Activated CD4-positive, alpha-beta T cell treated with anti-CD3 and anti-CD28 coated beads for 1 hour (primary cell): Measurements from ENCODE around the gene GTF2H2C.
"Not testable (repeated sequence)": the region's sequence is repeated elsewhere in the genome, so short reads cannot be mapped to it uniquely, and the experiment has no call there.

Experiments
- DNase-seq: peaks from one replicate; pipeline ENCODE4 v3.0.0-alpha.2; 2020

Gene GTF2H2C

DNA sequence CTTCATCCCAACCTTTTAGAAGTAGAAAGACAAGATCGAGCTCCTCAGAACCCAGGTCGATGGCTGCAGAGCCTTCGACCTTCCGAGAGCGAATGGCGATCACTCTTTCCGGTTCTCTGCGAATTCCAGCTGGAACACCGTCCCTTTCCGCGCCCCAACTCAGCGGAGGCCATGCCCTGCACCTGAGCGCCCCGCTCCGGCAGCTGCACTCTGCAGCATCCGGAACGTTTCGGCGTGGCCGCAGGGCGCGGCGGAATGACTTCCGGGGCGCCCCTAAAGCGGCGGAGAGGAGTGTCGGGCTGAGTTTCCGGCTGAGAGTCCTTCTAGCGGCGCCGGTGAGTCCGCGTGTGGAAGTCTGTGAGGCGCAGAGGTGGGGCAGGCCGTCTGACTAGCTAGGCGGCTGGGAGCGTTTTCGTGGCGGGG lies at the start of gene GTF2H2C:
Gene GTF2H2C (plus strand): TSS at position 284 of the 423 bp plus-strand sequence. CDS start 4,942 bp downstream, outside the sequence.
- DNase-seq = peak; percentile 65

DNA sequence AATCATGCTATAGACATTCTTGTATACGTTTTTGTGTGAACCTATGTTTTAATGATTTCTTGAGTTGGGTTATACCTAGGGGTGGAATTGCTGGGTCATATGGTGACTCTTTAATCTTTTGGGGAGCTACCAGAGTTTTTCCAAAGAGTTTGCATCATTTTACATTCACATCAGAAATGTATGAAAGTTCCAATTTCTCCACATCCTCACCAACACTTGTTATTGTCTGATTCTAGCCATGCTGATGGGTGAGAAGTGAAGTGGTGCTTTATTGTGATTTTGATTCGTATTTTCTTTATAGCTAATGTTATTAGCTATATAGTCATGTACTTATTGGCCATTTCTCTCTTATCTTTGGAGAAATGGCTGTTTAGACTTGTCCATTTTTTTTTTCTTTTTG lies 49.3 kb upstream of the GTF2H2C start:
- no peak for DNase-seq

- no peak for DNase-seq
Observed at GRCh38 chr5:69512740-69513260, 47.2 kb upstream of the GTF2H2C start.

DNA sequence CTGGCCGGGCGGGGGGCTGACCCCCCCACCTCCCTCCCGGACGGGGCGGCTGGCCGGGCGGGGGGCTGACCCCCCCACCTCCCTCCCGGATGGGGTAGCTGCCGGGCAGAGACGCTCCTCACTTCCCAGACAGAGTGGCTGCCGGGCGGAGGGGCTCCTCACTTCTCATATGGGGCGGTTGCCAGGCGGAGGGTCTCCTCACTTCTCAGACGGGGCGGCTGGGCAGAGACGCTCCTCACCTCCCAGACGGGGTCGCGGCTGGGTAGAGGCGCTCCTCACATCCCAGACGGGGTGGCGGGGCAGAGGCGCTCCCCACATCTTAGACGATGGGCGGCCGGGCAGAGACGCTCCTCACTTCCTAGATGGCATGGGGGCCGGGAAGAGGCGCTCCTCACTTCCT lies 44.4 kb upstream of the GTF2H2C start:
- not testable (repeated sequence) for DNase-seq

GRCh38 chr5:69516769-69517168 lies 43.2 kb upstream of the GTF2H2C start:
- DNase-seq = no peak

GRCh38 chr5:69517763-69518212 lies 42.2 kb upstream of the GTF2H2C start:
- DNase-seq = no peak

DNA sequence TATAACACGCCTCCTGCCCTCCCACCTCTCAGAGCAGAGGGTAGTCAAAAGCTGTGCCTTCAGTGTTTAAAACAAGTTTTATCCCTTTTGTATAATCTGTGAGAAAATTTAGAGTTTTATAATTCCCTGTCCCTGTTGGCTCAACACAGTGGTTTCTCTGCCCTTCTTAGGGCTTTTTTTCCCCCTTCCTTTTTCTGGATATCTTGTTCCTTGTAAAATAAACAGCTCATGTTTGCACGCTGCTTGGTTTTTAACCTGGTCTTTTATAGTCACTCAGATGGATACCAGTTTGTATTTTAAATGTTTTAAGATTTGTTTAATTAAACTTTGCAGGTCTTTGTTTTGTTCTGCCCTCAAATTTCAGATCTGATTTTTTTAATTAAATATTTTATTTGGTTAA lies 40.7 kb upstream of the GTF2H2C start:
- no peak for DNase-seq

GRCh38 chr5:69522035-69522434 lies 38.0 kb upstream of the GTF2H2C start:
- no peak for DNase-seq

- DNase-seq = no peak
Observed at GRCh38 chr5:69525490-69525889, 34.5 kb upstream of the GTF2H2C start.

DNA sequence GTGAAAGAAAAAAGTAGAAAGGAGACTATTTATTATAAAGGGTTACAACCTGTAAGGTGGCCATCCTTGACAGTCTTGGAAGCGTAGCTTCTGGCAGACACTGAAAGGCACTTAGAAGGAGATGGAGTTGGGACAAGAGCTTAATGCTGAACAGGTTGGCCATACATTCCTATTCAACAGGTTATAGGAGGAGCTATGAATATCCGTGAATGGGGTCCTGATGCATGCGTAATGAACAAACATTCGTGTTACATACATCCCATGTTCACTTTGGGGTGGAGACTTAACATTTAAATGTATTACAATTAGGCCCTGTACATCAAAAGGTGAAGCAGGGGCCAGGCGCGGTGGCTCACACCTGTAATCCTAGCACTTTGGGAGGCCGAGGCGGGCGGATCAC lies 33.3 kb upstream of the GTF2H2C start:
- no peak for DNase-seq

- DNase-seq = no peak
Observed at GRCh38 chr5:69527128-69527770, 32.7 kb upstream of the GTF2H2C start.

DNA sequence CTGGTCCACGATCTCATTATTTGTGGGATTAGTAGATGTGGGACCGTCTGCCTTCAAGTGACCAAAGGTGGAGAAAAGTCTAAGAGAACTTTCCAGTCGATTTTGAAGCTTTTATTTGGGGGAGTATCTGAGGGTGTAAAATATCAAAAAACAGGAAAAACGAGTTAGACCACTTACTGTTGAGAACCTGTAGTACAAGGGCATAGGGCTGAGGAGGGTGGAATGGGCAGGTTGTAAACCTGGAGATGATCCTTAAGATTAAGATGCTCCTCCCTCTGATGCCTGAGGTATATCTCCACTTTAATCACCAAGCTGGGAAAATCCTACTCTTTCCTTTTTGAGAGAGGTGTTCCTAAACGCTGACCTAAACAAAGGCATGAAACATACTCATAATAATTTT lies 32.0 kb upstream of the GTF2H2C start:
- DNase-seq = no peak

DNA sequence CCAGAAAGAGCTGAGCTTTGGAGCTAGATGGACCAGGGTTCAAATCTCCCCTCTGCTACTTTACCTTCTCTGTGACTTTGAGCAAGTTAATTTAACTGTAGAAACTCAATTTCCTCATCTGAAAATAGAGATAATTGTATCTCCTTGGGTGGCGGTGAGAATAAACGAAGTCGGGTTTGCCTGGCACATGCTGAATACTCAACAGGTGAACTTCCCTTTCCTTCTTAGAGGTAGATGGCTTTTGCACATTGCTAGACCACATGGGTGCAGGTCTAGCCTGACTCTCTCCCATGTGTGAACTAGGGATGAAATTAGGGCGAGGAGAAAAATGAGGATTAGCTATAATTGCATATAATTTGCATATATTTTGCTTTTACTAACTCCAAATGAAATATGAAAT lies 31.4 kb upstream of the GTF2H2C start:
- no peak for DNase-seq

DNA sequence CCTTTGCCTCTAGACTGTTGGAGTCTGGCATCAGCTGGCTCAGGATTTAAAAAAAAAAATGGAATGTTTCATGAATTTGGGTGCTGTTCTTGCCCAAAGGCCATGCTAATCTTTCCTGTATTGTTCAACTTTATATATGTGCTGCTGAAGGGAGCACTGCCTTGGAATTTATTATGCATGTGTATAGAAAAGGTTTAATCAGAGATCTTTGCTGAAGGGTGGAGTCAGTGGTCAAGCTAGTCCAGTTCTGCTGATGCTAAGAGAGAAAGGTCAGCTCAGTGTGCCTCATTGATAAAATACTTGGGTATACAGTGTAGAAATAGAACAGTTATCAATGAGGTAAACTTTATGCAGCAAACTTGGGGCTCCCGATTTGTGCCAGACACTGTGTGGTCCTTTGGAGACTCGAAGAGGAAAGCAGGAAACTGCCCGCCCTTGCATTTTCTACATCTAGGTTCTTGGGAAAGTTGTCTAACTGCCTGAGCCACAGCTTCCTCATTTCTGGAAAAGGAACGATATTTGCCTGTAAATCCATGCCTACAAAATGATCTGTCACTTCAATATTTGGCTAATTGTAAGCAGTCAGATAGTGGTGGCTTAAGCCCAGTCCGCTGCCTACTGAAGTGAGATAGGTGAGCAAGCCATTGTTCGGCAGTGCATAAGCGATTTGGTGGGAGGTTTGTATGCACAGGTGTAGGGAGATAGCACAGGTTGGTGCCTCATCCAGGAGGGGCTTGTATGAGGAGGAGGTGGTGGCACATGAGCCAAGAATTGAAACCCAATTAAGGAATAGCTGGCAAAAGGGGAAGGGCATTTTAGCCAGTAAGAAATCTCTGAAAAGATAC lies 29.2 kb upstream of the GTF2H2C start:
- DNase-seq = no peak

DNA sequence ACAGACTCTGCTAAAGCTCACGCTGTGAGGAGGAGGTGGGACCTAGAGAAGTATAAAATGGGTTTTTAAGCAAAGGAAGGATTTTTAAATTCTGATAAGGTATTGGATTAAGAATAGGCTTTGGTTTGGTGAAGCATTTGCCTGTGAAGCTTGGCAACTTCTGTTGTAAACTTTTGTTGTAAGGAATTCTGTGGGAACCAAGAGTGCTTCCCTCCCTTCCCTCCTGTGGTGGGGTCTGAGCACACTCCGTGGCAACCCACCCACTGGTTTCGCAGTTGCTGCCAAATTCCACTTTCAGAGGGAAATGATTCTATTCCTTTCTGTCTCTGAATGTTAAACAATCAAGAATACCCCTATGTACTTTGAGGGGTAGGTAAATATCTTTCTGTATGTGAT lies 28.6 kb upstream of the GTF2H2C start:
- DNase-seq = no peak

GRCh38 chr5:69537911-69538310 lies 22.1 kb upstream of the GTF2H2C start:
- DNase-seq = not testable (repeated sequence)

GRCh38 chr5:69538735-69539134 lies 21.3 kb upstream of the GTF2H2C start:
- DNase-seq = not testable (repeated sequence)

GRCh38 chr5:69541347-69541746 lies 18.6 kb upstream of the GTF2H2C start:
- DNase-seq = not testable (repeated sequence)

DNA sequence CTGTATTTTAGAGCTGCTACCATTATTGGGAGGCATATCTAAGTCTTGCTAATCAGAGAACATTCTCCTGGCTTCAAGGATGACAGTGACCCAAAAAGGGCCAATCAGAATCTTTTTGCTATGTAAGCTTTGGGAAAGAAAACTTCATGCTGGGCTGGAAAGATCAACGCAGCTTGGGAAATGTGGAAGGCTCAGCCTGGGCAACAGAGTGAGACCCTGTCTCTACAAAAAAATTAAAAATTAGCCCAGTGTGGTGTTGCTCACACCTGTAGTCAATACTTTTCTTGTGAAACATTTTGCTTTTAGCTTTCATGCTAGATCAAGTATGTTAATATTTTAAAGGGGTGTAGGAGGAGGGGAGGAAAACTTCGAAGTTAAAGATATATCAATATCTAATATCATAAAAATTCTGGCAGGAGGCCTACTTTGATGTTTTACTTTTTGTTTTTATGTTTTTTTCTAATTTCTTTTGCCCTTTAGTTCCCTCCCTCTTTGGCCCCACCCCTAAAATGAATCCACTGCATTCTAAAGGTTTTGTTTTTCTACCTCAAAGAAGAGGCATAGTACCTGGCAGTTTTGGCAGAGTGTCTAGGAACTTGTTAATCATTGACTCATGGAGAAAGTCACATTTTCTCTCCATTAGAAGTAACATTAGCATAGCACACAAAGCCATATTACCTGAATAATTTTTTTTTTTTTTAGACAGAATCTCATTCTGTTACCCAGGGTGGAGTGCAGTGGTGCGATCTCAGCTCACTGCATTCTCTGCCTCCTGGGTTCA lies 17.0 kb upstream of the GTF2H2C start:
- not testable (repeated sequence) for DNase-seq

- DNase-seq = not testable (repeated sequence)
Observed at GRCh38 chr5:69544602-69545001, 15.4 kb upstream of the GTF2H2C start.

- not testable (repeated sequence) for DNase-seq
Observed at GRCh38 chr5:69560587-69561431, 818 bp downstream of the GTF2H2C start.

- DNase-seq = not testable (repeated sequence)
Observed at GRCh38 chr5:69566172-69566571, 6.2 kb downstream of the GTF2H2C start.
